HG03457 (cell line): ENCODE data around the gene SLC35E1.

ENCODE experiments used
- ATAC-seq: cut with Tn5 transposase; IDR thresholded peaks from one replicate; pipeline ENCODE4 v1.9.1; 2021; ENCODE audit warnings: moderate number of reproducible peaks; ENCODE audit not compliant: unreplicated experiment

The SLC35E1 gene

GRCh38 chr19:16584248-16585093 lies 12.3 kb upstream of the SLC35E1 start:
- ATAC-seq = peak; percentile 36

GRCh38 chr19:16582486-16583261 lies 10.5 kb upstream of the SLC35E1 start:
- ATAC-seq = no peak

GRCh38 chr19:16581971-16582343 lies 9.7 kb upstream of the SLC35E1 start:
- ATAC-seq = no peak

GRCh38 chr19:16581145-16581970 lies 9.1 kb upstream of the SLC35E1 start:
- no peak for ATAC-seq

GRCh38 chr19:16579381-16579780 lies 7.2 kb upstream of the SLC35E1 start:
- ATAC-seq = no peak

GRCh38 chr19:16577531-16577985 lies 5.3 kb upstream of the SLC35E1 start:
- ATAC-seq = no peak

GRCh38 chr19:16576690-16577530 lies 4.7 kb upstream of the SLC35E1 start:
- ATAC-seq = no peak

- no peak for ATAC-seq
Observed at GRCh38 chr19:16575861-16576689, 3.9 kb upstream of the SLC35E1 start.

GRCh38 chr19:16575282-16575681 lies 3.1 kb upstream of the SLC35E1 start:
- ATAC-seq = no peak

GRCh38 chr19:16573925-16574324 lies 1.7 kb upstream of the SLC35E1 start:
- no peak for ATAC-seq

GRCh38 chr19:16573296-16573695 lies 1.1 kb upstream of the SLC35E1 start:
- no peak for ATAC-seq

- ATAC-seq = peak; percentile 10
Observed at GRCh38 chr19:16571822-16572331, 338 bp downstream of the SLC35E1 start.

- no peak for ATAC-seq
Observed at GRCh38 chr19:16571283-16571682, 932 bp downstream of the SLC35E1 start.

GRCh38 chr19:16569609-16570320 lies 2.5 kb downstream of the SLC35E1 start:
- ATAC-seq = no peak

- no peak for ATAC-seq
Observed at GRCh38 chr19:16566702-16567101, 5.5 kb downstream of the SLC35E1 start.

- no peak for ATAC-seq
Observed at GRCh38 chr19:16566161-16566560, 6.1 kb downstream of the SLC35E1 start.

- no peak for ATAC-seq
Observed at GRCh38 chr19:16564842-16565241, 7.4 kb downstream of the SLC35E1 start.

- ATAC-seq = no peak
Observed at GRCh38 chr19:16562608-16563025, 9.6 kb downstream of the SLC35E1 start.

GRCh38 chr19:16561382-16561781 lies 10.8 kb downstream of the SLC35E1 start:
- ATAC-seq = no peak
